ENCODE data around the gene BIRC5.
"Not testable (repeated sequence)": the region's sequence is repeated elsewhere in the genome, so short reads cannot be mapped to it uniquely, and the experiment has no call there.

Gene BIRC5

DNA sequence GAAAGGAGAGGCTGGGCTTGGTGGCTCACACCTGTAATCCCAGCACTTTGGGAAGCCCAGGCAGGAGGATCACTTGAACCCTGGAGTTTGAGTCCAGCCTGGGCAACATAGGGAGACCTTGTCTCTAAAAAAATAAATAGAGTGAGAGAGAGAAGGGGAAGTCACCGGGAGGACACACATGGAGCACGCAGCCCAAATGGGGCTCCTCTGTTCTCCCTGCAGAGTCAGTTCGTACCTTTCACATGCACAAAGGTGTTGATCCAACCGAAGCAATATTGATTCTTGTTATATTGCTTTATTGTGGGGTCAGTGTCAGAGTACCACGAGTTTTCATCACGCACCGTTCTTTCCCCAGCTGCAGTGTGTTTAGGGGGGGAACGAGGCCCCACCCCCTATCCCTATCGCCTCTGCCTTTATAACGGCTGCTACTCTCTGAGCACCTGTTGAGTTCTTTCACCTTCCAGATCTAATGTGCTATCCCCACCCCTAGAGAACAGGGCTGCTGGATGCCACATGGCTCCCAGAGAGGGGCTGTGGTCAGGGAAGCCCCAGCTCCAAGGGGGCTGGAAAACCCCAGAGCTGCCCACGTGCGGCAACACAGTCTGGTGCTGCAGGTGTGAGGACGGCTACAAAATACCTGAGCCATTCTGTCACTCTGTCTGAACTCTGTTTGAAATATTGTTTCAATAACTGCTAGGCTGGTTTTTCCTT, 16.4 kb downstream of the BIRC5 start:
- H3K4me3 ChIP-seq: no peak overlapping the region
- no peak overlapping the region for H3K9ac ChIP-seq
- peaks cover 7% of the 10 kb centered on the region for H3K36me3 ChIP-seq
- no peak overlapping the region for H3K27ac ChIP-seq
- peaks cover 17% of the 10 kb centered on the region; the same call in 1 of the 2 replicates for H4K20me1 ChIP-seq
- peak overlapping the region; percentile 92 for H3K4me2 ChIP-seq
- H3K4me1 ChIP-seq: peaks cover 88% of the 10 kb centered on the region
- TF ChIP-seq Cebpa-rat (IDR thresholded peaks at IDR 0.05): no peak
- H3K27me3 ChIP-seq: peaks cover 28% of the 10 kb centered on the region
- no peaks in the 10 kb centered on the region for H3K9me3 ChIP-seq

DNA sequence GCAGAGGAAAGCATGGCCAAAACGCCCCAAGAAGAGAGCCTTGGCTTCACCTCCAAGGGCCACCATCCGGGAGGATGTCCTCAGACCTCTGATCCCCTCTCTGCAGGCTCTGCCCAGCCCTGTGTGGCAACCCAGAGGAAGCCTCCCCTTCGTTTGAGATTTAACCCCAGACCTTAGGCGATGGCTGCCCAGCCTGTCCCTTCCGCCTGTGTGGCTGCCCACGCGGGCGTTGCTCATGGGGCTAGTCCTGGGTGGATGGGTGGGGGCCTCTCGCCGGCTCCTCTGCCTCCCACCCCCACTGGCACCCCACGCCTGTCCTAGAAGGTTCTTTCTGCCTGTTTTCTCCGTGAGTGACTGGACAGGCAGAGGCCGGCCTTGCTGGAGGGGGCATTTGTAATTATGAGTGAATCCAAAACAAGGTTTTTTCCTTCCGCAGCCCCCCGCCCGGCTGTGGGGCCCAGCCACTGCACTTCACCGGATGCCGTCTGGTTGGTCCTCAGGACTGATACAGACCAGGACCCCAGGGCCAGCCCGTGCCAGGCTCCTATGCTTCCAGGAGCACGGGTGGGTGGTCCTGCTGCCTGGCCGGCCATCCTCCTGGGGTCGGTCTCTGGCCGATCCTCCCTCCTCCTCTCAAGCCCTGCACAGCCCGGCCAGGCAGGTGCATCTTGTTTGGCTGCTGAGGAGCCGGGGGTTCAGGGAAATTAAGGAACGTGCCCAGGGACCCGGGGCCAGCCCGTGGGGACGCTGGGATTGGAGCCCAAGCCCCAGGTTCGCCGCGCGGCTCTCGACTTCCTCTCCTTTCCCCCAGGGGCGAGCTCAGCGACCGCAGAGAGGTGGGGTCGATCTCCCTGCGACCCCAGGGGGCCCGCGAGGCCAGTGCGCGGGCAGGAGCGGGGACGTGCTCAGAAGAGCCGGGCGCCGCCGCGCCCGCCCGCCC, 17.2 kb downstream of the BIRC5 start, which contains the start of gene TMEM235:
TMEM235 (plus strand) TSS at position 636 of the 940 bp plus-strand sequence. CDS start 393 bp downstream, outside the sequence.
- peak within 1 kb of the TSS; percentile 38; the same call in 1 of the 2 replicates for H3K9ac ChIP-seq
- peaks cover 17% of the 10 kb centered on the region; the same call in 1 of the 2 replicates for H4K20me1 ChIP-seq
- H3K4me1 ChIP-seq: peaks cover 85% of the 10 kb centered on the region
- no peaks in the 10 kb centered on the region for H3K36me3 ChIP-seq
- H3K4me3 ChIP-seq: peak within 1 kb of the TSS; percentile 57
- H3K4me2 ChIP-seq: peak within 1 kb of the TSS; percentile 92
- TF ChIP-seq Cebpa-rat (IDR thresholded peaks at IDR 0.05): no peak
- no peaks in the 10 kb centered on the region for H3K9me3 ChIP-seq
- H3K27me3 ChIP-seq: peaks cover 28% of the 10 kb centered on the region
- no peak within 1 kb of the TSS for H3K27ac ChIP-seq

DNA sequence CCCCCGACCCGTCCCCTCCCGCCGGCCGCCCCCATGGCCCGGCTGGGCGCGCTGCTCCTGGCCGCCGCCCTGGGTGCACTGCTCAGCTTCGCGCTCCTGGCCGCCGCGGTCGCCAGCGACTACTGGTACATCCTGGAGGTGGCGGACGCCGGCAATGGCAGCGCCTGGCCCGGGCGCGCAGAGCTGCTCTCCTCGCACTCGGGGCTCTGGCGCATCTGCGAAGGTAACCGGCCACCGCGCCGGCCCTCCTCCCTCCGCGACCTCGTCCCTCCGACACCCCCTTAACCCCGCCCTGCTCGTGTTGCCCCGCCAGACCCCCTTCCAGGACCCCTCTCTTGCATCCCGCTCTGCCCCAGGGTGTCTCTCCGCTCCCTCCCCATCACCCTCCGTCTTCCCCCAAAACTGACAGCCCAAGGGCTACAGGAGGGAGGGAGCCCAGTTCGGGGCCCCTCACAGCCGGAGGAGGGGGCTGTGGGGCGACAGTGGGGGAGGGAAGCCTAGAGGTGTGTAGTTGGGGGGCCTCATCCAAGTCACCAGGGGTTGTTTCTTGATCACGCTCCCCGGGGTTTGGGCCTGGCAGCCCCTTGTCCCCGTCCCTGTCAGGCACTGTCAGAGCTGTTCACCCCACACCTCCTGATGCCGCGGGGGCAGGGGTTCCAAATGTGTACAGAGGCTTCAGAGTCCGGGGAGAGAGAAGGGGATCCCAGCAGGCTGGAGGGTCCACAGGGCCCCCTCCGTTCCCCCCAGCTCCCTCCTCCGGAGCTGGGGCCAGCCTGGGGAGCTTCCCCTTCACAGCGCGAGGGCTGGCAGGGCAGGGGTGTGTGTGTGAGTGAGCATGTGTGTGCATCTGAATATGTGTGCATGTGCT, 18.2 kb downstream of the BIRC5 start:
- H3K27ac ChIP-seq: no peak overlapping the region
- no peaks in the 10 kb centered on the region for H3K9me3 ChIP-seq
- peak overlapping the region; percentile 57 for H3K4me3 ChIP-seq
- TF ChIP-seq Cebpa-rat (IDR thresholded peaks at IDR 0.05): no peak
- H3K4me2 ChIP-seq: peak overlapping the region; percentile 92
- H3K36me3 ChIP-seq: no peaks in the 10 kb centered on the region
- peaks cover 85% of the 10 kb centered on the region for H3K4me1 ChIP-seq
- H4K20me1 ChIP-seq: peaks cover 17% of the 10 kb centered on the region; the same call in 1 of the 2 replicates
- H3K27me3 ChIP-seq: peaks cover 24% of the 10 kb centered on the region
- H3K9ac ChIP-seq: peak overlapping the region; percentile 38; the same call in 1 of the 2 replicates

DNA sequence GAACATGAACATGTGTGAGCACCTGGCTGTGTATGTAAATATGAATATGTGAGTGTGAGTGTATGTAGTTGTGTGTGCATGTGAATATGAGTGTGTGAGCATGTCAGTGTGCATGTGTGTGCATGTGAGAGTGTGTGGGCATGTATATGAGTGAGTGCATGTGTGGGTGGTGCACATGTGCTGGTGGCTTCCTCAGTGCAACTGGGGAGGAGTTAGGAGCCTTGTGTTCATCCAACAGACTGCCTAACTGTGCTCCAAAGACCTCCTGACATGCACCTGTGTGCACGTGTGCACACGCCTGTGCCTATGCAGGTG, 18.8 kb downstream of the BIRC5 start:
- H3K4me3 ChIP-seq: peak overlapping the region; percentile 57; the same call in 1 of the 2 replicates
- H3K4me2 ChIP-seq: peak overlapping the region; percentile 92
- no peak for TF ChIP-seq Cebpa-rat (IDR thresholded peaks at IDR 0.05)

DNA sequence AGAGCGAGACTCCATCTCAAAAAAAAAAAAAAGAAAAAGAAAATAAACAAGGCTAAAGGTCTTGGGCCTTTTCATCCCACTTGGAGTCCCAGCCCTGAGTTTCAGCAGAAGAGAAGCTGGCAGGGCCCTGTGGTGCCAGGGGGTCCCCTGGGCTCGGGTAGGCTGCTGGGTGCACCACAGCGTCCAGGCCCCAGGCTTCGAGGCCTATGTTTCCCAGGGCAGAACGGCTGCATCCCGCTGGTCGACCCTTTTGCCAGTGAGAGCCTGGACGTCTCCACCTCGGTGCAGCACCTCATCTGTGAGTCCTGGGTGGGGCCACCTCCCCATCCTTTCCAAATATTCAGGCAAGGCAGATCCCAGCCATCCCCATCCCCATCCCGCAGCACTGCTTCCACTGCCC, 19.6 kb downstream of the BIRC5 start:
- Histone ChIP-seq H3K4me1 (peaks cover 85% of the 10 kb centered on the region), H3K9ac (no peak overlapping the region), H3K4me3 (no peak overlapping the region), H3K36me3 (no peaks in the 10 kb centered on the region), H4K20me1 (peaks cover 17% of the 10 kb centered on the region; the same call in 1 of the 2 replicates), H3K27ac (no peak overlapping the region), H3K27me3 (peaks cover 24% of the 10 kb centered on the region), H3K9me3 (no peaks in the 10 kb centered on the region), H3K4me2 (peak overlapping the region; percentile 62; the same call in 1 of the 2 replicates)
- no peak for TF ChIP-seq Cebpa-rat (IDR thresholded peaks at IDR 0.05)

More for the DNA sequence above, 18.8 kb downstream of the BIRC5 start:
- Histone ChIP-seq H3K27ac (no peak overlapping the region), H3K36me3 (no peaks in the 10 kb centered on the region), H3K27me3 (peaks cover 24% of the 10 kb centered on the region), H3K9ac (no peak overlapping the region), H3K9me3 (no peaks in the 10 kb centered on the region), H3K4me1 (peaks cover 85% of the 10 kb centered on the region), H4K20me1 (peaks cover 17% of the 10 kb centered on the region; the same call in 1 of the 2 replicates)

DNA sequence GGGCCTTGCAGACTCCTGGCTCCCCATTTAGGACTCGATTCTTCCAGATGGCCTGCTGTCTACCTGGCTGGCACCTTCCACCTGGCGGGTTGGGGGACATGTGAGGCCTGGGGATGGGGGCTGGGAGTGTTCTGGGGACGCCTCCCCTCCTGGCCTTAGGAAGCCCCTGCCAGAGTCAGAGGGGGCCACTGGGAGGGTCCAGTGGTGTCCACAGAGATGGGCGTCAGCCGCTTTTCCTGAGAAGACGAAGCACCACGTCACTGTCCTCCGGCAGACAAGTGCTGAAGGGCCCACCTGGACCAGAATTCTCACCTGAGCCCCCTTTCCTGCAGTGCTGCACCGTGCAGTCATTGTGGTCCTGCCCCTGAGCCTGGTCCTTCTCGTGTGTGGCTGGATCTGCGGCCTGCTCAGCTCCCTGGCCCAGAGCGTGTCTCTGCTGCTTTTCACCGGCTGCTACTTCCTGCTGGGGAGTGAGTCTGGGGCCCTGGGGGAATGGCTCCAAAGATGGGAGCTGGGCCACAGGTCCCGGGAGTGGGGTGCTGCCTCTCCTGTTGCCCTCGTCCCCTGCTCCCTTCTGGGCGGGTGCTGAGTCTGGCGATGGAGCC, 20.3 kb downstream of the BIRC5 start:
- Histone ChIP-seq H3K27me3 (peaks cover 24% of the 10 kb centered on the region), H3K4me1 (peaks cover 88% of the 10 kb centered on the region), H3K4me2 (peak overlapping the region; percentile 62), H3K9me3 (no peaks in the 10 kb centered on the region), H3K4me3 (no peak overlapping the region), H4K20me1 (peaks cover 17% of the 10 kb centered on the region; the same call in 1 of the 2 replicates), H3K36me3 (no peaks in the 10 kb centered on the region), H3K9ac (no peak overlapping the region), H3K27ac (no peak overlapping the region)
- TF ChIP-seq Cebpa-rat (IDR thresholded peaks at IDR 0.05): no peak

DNA sequence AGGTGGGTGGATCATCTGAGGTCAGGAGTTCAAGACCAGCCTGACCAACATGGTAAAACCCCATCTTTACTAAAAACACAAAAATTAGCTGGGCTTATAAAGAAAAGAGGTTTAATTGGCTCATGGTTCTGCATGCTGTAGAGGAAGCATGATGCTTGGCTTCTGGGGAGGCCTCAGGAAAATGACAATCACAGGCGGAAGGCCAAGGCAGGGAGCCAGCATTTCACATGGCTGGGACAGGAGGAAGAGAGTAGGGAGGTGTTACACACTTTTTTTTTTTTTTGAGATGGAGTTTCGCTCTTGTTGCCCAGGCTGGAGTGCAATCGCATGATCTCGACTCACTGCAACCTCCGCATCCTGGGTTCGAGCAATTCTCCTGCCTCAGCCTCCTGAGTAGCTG, 21.0 kb downstream of the BIRC5 start:
- not testable (repeated sequence) for H3K36me3 ChIP-seq, H3K9ac ChIP-seq, H3K27ac ChIP-seq, H3K4me3 ChIP-seq, H3K9me3 ChIP-seq
- Histone ChIP-seq H3K4me2 (peak overlapping the region; percentile 62), H3K4me1 (peaks cover 90% of the 10 kb centered on the region), H4K20me1 (peaks cover 17% of the 10 kb centered on the region; the same call in 1 of the 2 replicates), H3K27me3 (peaks cover 24% of the 10 kb centered on the region)

DNA sequence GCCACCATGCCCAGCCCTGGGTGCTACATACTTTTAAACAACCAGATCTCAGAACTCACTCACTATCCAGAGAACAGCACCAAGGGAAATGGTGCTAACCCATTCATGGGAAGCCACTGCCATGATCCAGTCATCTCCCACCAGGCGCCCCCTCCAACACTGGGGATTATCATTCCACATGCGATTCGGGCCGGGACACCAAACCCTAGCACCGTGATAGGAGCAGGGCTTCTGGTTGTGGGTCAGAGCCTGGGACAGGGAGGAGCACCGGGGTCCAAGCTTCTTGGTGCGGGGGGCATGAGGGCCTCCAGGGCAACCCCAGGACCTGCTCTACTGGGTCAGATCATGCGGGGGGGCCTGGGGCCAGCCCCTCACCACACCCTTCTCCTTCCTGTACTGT, 21.8 kb downstream of the BIRC5 start:
- H3K4me2 ChIP-seq: no peak overlapping the region; the same call in 1 of the 2 replicates
- no peaks in the 10 kb centered on the region for H3K36me3 ChIP-seq
- H3K4me3 ChIP-seq: no peak overlapping the region
- H3K9ac ChIP-seq: no peak overlapping the region
- TF ChIP-seq Cebpa-rat (IDR thresholded peaks at IDR 0.05): no peak
- H3K9me3 ChIP-seq: no peaks in the 10 kb centered on the region
- H4K20me1 ChIP-seq: peaks cover 13% of the 10 kb centered on the region; the same call in 1 of the 2 replicates
- peaks cover 22% of the 10 kb centered on the region for H3K27me3 ChIP-seq
- 0 out of 2 replicates have a peak overlapping the region, but pooled peaks have one; percentile 26 for H3K27ac ChIP-seq
- peaks cover 90% of the 10 kb centered on the region for H3K4me1 ChIP-seq

Measured in BLaER1 (cell line).